A673 (cell line): Measurements from ENCODE around the gene USP22. TPM values are rescaled to one million over a fixed set of nuclear protein-coding genes. Genes with fewer than 3 reads are reported as not detected.
A peak's percentile ranks its signal among the peaks of the same experiment; 100 is the strongest.

Experiments used
- BruUV-seq: library from RNA; stranded (reverse); fragments of 400-500 nt; replicated peaks from 2 replicates; lab custom pipeline; 2021; lab: Mats Ljungman, UMichigan
- CTCF ChIA-PET: fragments of 300-600 bp; sonication (Branson Sonifier 250); formaldehyde crosslinking; loops from one replicate; lab custom pipeline; 2022; ENCODE audit warnings: antibody characterized with exemption; lab: Charles Lee
- POLR2A ChIA-PET: fragments of 300-600 bp; sonication (Branson Sonifier 250); formaldehyde crosslinking; loops from one replicate; lab custom pipeline; 2022; ENCODE audit warnings: antibody characterized with exemption; ENCODE audit not compliant: low non-redundant PET; lab: Charles Lee
- DNase-seq: peaks from one replicate; pipeline ENCODE4 v3.0.0-alpha.2; 2015; ENCODE audit warnings: low spot score
- H3K27ac ChIP-seq: fragments of 200-600 bp; sonication (generic); 2 replicates; pipeline ENCODE4 v1.5.1; 2016; ENCODE audit warnings: mixed run types, low read depth, mild to moderate bottlenecking, mixed read lengths, antibody characterized with exemption, low read length; ENCODE audit not compliant: poor library complexity, severe bottlenecking
- H3K27me3 ChIP-seq: fragments of 200-600 bp; sonication (generic); replicated peaks from 2 replicates; pipeline ENCODE4 v1.6.1; 2017; ENCODE audit warnings: mixed run types, low read depth, mild to moderate bottlenecking, mixed read lengths, antibody characterized with exemption, low read length; ENCODE audit not compliant: insufficient read depth, poor library complexity
- H3K36me3 ChIP-seq: fragments of 200-600 bp; sonication (generic); 2 replicates; pipeline ENCODE4 v1.6.1; 2016; ENCODE audit warnings: mixed run types, mild to moderate bottlenecking, mixed read lengths, antibody characterized with exemption, low read length; ENCODE audit not compliant: insufficient read depth, poor library complexity, severe bottlenecking
- H3K4me1 ChIP-seq: fragments of 200-600 bp; sonication (generic); 2 replicates; pipeline ENCODE4 v1.6.1; 2017; ENCODE audit warnings: mixed run types, mild to moderate bottlenecking, mixed read lengths, antibody characterized with exemption, low read length; ENCODE audit not compliant: insufficient read depth, poor library complexity, severe bottlenecking
- H3K4me3 ChIP-seq: fragments of 200-600 bp; sonication (generic); 2 replicates; pipeline ENCODE4 v1.5.1; 2016; ENCODE audit warnings: low read depth, mixed run types, mild to moderate bottlenecking, mixed read lengths, low read length; ENCODE audit not compliant: poor library complexity, severe bottlenecking
- H3K9me3 ChIP-seq: fragments of 200-600 bp; sonication (generic); 2 replicates; pipeline ENCODE4 v1.6.1; 2016; ENCODE audit warnings: mixed run types, low read depth, mild to moderate bottlenecking, mixed read lengths, antibody characterized with exemption, low read length; ENCODE audit not compliant: poor library complexity, severe bottlenecking
- EZH2 ChIP-seq: fragments of 200-600 bp; sonication (generic); IDR thresholded peaks from 2 replicates; pipeline ENCODE4 v1.6.1; 2017; ENCODE audit warnings: borderline replicate concordance, low read depth, mild to moderate bottlenecking, mixed read lengths, antibody characterized with exemption, low read length; ENCODE audit not compliant: poor library complexity, severe bottlenecking
- intact Hi-C: fragments of 100-400 bp; cut with micrococcal nuclease; formaldehyde crosslinking; loops from one replicate; pipeline ENCODE4 v1.10.0; 2022; ENCODE audit not compliant: unreplicated experiment
- total RNA-seq: library from RNA; stranded (reverse); gene quantifications from 2 replicates; pipeline ENCODE4 v1.2.3, GENCODE V29; 2021
- TF ChIP-seq, protein P1 (sequence below): fragments of 300-800, 200-600 bp; sonication (generic); conservative IDR thresholded peaks from 2 replicates; pipeline ENCODE4 v1.5.1; 2017; ENCODE audit warnings: low read depth, mild to moderate bottlenecking, antibody characterized with exemption, low read length, moderate library complexity, mixed read lengths

USP22 gene
- total RNA-seq, 1 experiment from 2014 or later: 288 TPM

DNA sequence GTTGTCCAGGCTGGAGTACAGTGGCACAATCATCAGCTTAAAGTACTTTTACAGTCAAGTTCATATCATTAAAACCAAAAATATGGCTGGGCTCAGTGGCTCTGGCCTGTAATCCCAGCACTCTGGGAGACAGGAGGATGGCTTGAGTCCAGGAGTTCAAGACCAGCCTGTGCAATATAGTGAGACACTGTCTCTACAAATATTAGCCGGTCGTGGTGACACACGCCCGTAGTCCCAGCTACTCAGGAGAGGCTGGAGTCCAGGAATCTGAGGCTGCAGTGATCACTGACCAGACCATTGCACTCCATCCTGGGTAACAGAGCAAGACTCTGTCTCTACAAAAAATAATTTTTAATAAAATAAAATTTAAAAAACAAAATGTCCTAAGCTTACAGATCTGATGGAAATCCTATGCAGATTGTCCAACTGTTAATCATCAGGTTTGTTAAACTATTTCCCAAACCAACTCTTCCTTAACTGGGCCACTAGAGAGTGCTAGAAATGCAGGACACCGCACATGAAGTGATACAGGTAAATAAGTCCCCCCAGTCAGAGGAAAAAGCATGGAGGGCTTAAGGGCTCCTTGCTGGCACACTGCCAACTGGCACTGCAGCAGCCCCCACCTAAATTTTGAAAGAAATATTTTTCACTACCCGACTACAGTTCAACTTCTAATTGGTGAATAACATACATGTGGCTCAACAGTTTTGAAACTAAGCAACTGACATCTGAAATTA is 2.8 kb downstream of the USP22 start:
- Histone ChIP-seq H3K4me3 (peak overlapping the region; percentile 99), H3K4me1 (peaks cover 31% of the 10 kb centered on the region), H3K9me3 (no peaks in the 10 kb centered on the region), H3K27me3 (no peaks in the 10 kb centered on the region), H3K27ac (peak overlapping the region; percentile 100), H3K36me3 (peaks cover 27% of the 10 kb centered on the region)
- CTCF ChIA-PET: interaction anchor here (1.2 kb wide), 1 partner anchor 59 kb away, joined by 3 read pairs; no protein-coding TSS in a partner anchor
- peak; percentile 56 for DNase-seq
- POLR2A ChIA-PET: no interaction called here
- BruUV-seq: TSS peak; percentile 30
- intact Hi-C loops: loop anchor here (5.0 kb wide), 1 partner anchor 172 kb away; the partner anchor contains the start of gene TMEM11
- no peak for TF ChIP-seq EZH2
- TF ChIP-seq, protein P1, sequence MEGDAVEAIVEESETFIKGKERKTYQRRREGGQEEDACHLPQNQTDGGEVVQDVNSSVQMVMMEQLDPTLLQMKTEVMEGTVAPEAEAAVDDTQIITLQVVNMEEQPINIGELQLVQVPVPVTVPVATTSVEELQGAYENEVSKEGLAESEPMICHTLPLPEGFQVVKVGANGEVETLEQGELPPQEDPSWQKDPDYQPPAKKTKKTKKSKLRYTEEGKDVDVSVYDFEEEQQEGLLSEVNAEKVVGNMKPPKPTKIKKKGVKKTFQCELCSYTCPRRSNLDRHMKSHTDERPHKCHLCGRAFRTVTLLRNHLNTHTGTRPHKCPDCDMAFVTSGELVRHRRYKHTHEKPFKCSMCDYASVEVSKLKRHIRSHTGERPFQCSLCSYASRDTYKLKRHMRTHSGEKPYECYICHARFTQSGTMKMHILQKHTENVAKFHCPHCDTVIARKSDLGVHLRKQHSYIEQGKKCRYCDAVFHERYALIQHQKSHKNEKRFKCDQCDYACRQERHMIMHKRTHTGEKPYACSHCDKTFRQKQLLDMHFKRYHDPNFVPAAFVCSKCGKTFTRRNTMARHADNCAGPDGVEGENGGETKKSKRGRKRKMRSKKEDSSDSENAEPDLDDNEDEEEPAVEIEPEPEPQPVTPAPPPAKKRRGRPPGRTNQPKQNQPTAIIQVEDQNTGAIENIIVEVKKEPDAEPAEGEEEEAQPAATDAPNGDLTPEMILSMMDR: peak; percentile 55

DNA sequence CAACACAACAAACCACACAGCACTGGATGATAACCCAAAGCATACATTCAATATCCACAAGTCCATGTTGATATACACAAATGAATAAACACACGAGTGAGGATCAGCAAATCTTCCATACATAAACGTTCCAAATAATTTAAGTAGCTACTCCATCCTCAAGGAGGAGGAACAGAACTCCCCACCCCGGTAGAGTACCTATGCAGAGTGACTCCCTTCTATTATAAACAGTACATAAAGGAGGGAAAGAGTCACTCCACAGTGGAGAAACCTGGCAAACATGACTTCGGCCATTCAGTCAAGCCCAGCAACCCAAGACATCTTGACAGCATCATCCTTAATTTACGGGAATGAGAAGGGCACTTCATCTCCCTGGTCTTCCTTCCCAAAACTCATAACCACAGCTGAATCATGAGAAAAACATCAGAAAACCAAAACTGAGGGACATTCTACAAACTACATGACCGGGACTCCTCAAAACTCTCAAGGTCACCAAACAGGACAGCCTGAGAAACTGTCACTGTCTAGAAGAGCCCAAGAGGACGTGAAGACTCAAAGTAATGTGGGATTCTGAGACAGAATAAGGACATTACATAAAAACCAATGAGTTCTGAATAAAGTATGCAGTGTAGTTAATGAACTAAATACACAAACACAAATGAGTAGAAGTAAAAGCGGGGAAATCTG is 5.6 kb downstream of the USP22 start:
- no peak overlapping the region for H3K4me3 ChIP-seq
- no TSS peak for BruUV-seq
- TF ChIP-seq, protein P1: no peak
- TF ChIP-seq EZH2: no peak
- H3K27me3 ChIP-seq: no peaks in the 10 kb centered on the region
- DNase-seq: no peak
- H3K27ac ChIP-seq: no peak overlapping the region
- H3K9me3 ChIP-seq: no peaks in the 10 kb centered on the region
- peaks cover 31% of the 10 kb centered on the region for H3K4me1 ChIP-seq
- ChIA-PET CTCF (no interaction called here), POLR2A (no interaction called here)
- intact Hi-C loops: no loop called here
- H3K36me3 ChIP-seq: peaks cover 27% of the 10 kb centered on the region

DNA sequence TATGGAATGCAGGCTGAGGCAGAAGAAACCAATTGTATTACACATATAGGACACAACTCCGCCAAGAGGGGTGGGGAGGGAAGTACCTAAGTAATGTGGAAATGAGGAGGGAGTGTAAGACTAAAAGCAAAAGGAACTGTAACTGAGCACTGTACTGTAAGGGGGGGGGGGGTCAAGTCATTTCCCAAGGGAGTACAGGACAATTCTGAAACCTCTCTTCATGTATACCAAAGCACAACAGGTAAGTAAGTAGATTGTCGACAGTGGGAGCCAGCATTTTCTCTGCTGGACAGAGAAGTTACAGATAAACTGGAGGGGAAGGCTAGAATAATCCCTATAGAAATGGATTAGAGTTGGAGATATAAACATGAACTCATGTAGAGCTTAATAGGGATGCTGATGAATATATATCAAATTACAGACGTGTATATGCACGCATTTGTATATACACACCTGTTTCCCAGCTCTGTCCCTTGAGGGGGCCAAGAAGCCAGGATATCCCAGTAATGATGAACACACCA is 6.4 kb downstream of the USP22 start:
- Histone ChIP-seq H3K4me1 (peaks cover 31% of the 10 kb centered on the region), H3K4me3 (no peak overlapping the region), H3K36me3 (peaks cover 27% of the 10 kb centered on the region), H3K27me3 (no peaks in the 10 kb centered on the region), H3K27ac (no peak overlapping the region), H3K9me3 (no peaks in the 10 kb centered on the region)
- intact Hi-C loops: no loop called here
- no TSS peak for BruUV-seq
- ChIA-PET POLR2A (no interaction called here), CTCF (no interaction called here)
- TF ChIP-seq EZH2: no peak
- TF ChIP-seq, protein P1: no peak
- DNase-seq: no peak
